ENCODE data around the gene FKBP4. TPM values are rescaled to one million over a fixed set of nuclear protein-coding genes. Genes with fewer than 3 reads are reported as not detected.

The FKBP4 gene
- polyA plus RNA-seq, 4 donors = 132 to 164 (median 142) TPM

- DNase-seq (ENCODE audit: low read depth in 4 of 4, low spot score in 3 of 4) = no peak
Observed at GRCh38 chr12:2776129-2776806, 18.5 kb upstream of the FKBP4 start.

GRCh38 chr12:2779281-2779680, 15.5 kb upstream of the FKBP4 start:
- no peak for DNase-seq (ENCODE audit: low read depth in 4 of 4, low spot score in 3 of 4)

- DNase-seq (ENCODE audit: low read depth in 4 of 4, low spot score in 3 of 4) = peak in 2 of 4 donors; percentile 40 to 66
Observed at GRCh38 chr12:2783936-2784600, 10.7 kb upstream of the FKBP4 start.

GRCh38 chr12:2785017-2785416, 9.8 kb upstream of the FKBP4 start:
- no peak for DNase-seq (ENCODE audit: low read depth in 4 of 4, low spot score in 3 of 4)

- no peak for DNase-seq (ENCODE audit: low read depth in 4 of 4, low spot score in 3 of 4)
Observed at GRCh38 chr12:2791089-2791488, 3.7 kb upstream of the FKBP4 start.

GRCh38 chr12:2792671-2793500, 1.9 kb upstream of the FKBP4 start:
- DNase-seq (ENCODE audit: low read depth in 4 of 4, low spot score in 3 of 4) = no peak

GRCh38 chr12:2793561-2793960, 1.2 kb upstream of the FKBP4 start:
- no peak for DNase-seq (ENCODE audit: low read depth in 4 of 4, low spot score in 3 of 4)

GRCh38 chr12:2794191-2794735, 507 bp upstream of the FKBP4 start:
- no peak for DNase-seq (ENCODE audit: low read depth in 4 of 4, low spot score in 3 of 4)

GRCh38 chr12:2795291-2796186, 769 bp downstream of the FKBP4 start:
- peak in 2 of 4 donors; percentile 56 to 62 for DNase-seq (ENCODE audit: low read depth in 4 of 4, low spot score in 3 of 4)

- DNase-seq (ENCODE audit: low read depth in 4 of 4, low spot score in 3 of 4) = no peak
Observed at GRCh38 chr12:2796187-2796666, 1.5 kb downstream of the FKBP4 start.

GRCh38 chr12:2797721-2798418, 3.1 kb downstream of the FKBP4 start:
- DNase-seq (ENCODE audit: low read depth in 4 of 4, low spot score in 3 of 4) = no peak

GRCh38 chr12:2800046-2800570, 5.3 kb downstream of the FKBP4 start:
- no peak for DNase-seq (ENCODE audit: low read depth in 4 of 4, low spot score in 3 of 4)

GRCh38 chr12:2801044-2801783, 6.4 kb downstream of the FKBP4 start:
- DNase-seq (ENCODE audit: low read depth in 4 of 4, low spot score in 3 of 4) = no peak

- DNase-seq (ENCODE audit: low read depth in 4 of 4, low spot score in 3 of 4) = no peak
Observed at GRCh38 chr12:2803635-2804392, 9.0 kb downstream of the FKBP4 start.

GRCh38 chr12:2804393-2805142, 9.8 kb downstream of the FKBP4 start:
- DNase-seq (ENCODE audit: low read depth in 4 of 4, low spot score in 3 of 4) = no peak

- no peak for DNase-seq (ENCODE audit: low read depth in 4 of 4, low spot score in 3 of 4)
Observed at GRCh38 chr12:2805143-2805520, 10.4 kb downstream of the FKBP4 start.

GRCh38 chr12:2806700-2807099, 11.9 kb downstream of the FKBP4 start:
- no peak for DNase-seq (ENCODE audit: low read depth in 4 of 4, low spot score in 3 of 4)

All from right renal pelvis (tissue), 4 donors.